ENCODE results near the gene LAMC1.

Gene LAMC1

DNA sequence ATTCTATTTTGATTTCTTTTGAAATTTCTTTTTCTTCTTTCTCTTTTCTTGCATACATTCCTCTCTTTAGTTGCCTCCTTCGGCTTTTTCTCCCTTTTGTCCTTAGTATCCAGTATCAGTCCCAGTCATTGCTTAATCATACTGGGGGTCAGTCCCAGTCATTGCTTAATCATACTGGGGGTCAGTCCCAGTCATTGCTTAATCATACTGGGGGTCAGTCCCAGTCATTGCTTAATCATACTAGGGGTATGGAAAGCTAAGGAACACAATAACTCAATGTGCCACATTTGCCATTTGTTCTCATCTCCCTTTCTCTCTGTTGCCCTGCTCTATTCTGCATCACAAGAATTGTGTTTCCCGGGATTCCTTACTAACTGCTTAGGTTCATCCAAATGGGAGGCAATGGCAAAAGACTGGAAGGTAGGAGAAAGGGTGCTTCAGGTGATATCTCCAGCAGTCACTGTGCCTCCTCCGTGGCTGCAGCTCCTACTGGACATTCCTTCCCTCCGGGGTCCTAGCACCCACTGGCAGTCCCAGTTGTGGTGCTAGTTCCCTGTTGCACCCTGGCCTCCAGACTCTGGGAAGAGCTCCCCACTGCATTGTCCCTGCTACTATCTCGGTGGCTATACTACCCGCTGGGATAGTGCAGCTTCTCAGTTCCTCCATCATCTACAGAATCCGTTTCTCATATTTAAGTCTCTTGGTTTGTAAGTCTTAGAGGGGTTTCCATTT lies 32.6 kb upstream of the LAMC1 start:
- H3K27ac ChIP-seq (ENCODE audit: low read depth, low read length) = no peak overlapping the region
- no peaks in the 10 kb centered on the region for H3K9me2 ChIP-seq (replicated peaks; ENCODE audit: insufficient read depth, low read length)
- H3K27me3 ChIP-seq (ENCODE audit: low read length) = no peaks in the 10 kb centered on the region; the same call in 1 of the 2 replicates
- no peaks in the 10 kb centered on the region for H3F3A ChIP-seq (ENCODE audit: insufficient read depth)
- H3K4me2 ChIP-seq (ENCODE audit: low read depth, low read length, poor library complexity, severe bottlenecking) = no peak overlapping the region
- H3K4me3 ChIP-seq (ENCODE audit: insufficient read depth, low read length, poor library complexity, severe bottlenecking) = no peak overlapping the region
- no peak overlapping the region for H3K9ac ChIP-seq (ENCODE audit: low read length)
- no peaks in the 10 kb centered on the region for H3K9me3 ChIP-seq (ENCODE audit: insufficient read depth, low read length)
- TF ChIP-seq, protein P1, sequence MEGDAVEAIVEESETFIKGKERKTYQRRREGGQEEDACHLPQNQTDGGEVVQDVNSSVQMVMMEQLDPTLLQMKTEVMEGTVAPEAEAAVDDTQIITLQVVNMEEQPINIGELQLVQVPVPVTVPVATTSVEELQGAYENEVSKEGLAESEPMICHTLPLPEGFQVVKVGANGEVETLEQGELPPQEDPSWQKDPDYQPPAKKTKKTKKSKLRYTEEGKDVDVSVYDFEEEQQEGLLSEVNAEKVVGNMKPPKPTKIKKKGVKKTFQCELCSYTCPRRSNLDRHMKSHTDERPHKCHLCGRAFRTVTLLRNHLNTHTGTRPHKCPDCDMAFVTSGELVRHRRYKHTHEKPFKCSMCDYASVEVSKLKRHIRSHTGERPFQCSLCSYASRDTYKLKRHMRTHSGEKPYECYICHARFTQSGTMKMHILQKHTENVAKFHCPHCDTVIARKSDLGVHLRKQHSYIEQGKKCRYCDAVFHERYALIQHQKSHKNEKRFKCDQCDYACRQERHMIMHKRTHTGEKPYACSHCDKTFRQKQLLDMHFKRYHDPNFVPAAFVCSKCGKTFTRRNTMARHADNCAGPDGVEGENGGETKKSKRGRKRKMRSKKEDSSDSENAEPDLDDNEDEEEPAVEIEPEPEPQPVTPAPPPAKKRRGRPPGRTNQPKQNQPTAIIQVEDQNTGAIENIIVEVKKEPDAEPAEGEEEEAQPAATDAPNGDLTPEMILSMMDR (IDR thresholded peaks at IDR 0.05; ENCODE audit: insufficient read depth, low read length, poor library complexity, severe bottlenecking) = no peak
- no peak for TF ChIP-seq EZH2phosphoT487 (conservative IDR thresholded peaks at IDR 0.05; ENCODE audit: low read length)
- no peaks in the 10 kb centered on the region for H3K79me2 ChIP-seq (ENCODE audit: insufficient read depth, low read length)
- H4K20me1 ChIP-seq (ENCODE audit: low read depth, low read length) = no peaks in the 10 kb centered on the region
- no peak overlapping the region for H2AFZ ChIP-seq (ENCODE audit: low read depth, low read length, severe bottlenecking)
- no peaks in the 10 kb centered on the region for H3K36me3 ChIP-seq (ENCODE audit: low read length)

- Histone ChIP-seq H2AFZ (ENCODE audit: low read depth, low read length, severe bottlenecking) (no peak overlapping the region), H3K4me3 (ENCODE audit: insufficient read depth, low read length, poor library complexity, severe bottlenecking) (no peak overlapping the region), H3K27me3 (ENCODE audit: low read length) (no peaks in the 10 kb centered on the region; the same call in 1 of the 2 replicates), H3K9me3 (ENCODE audit: insufficient read depth, low read length) (no peaks in the 10 kb centered on the region), H3K4me2 (ENCODE audit: low read depth, low read length, poor library complexity, severe bottlenecking) (no peak overlapping the region), H3K36me3 (ENCODE audit: low read length) (no peaks in the 10 kb centered on the region), H3K9ac (ENCODE audit: low read length) (no peak overlapping the region), H3K27ac (ENCODE audit: low read depth, low read length) (no peak overlapping the region), H4K20me1 (ENCODE audit: low read depth, low read length) (no peaks in the 10 kb centered on the region), H3K79me2 (ENCODE audit: insufficient read depth, low read length) (no peaks in the 10 kb centered on the region), H3F3A (ENCODE audit: insufficient read depth) (no peaks in the 10 kb centered on the region), H3K9me2 (replicated peaks; ENCODE audit: insufficient read depth, low read length) (no peaks in the 10 kb centered on the region)
- TF ChIP-seq, protein P1 (IDR thresholded peaks at IDR 0.05; ENCODE audit: insufficient read depth, low read length, poor library complexity, severe bottlenecking) = no peak
- TF ChIP-seq EZH2phosphoT487 (conservative IDR thresholded peaks at IDR 0.05; ENCODE audit: low read length) = no peak
Measured at GRCh38 chr1:182993746-182994145, 29.5 kb upstream of the LAMC1 start.

GRCh38 chr1:182995894-182996293 lies 27.3 kb upstream of the LAMC1 start:
- Histone ChIP-seq H3K9ac (ENCODE audit: low read length) (no peak overlapping the region), H3K9me3 (ENCODE audit: insufficient read depth, low read length) (no peaks in the 10 kb centered on the region), H2AFZ (ENCODE audit: low read depth, low read length, severe bottlenecking) (no peak overlapping the region), H3K4me3 (ENCODE audit: insufficient read depth, low read length, poor library complexity, severe bottlenecking) (no peak overlapping the region), H3K9me2 (replicated peaks; ENCODE audit: insufficient read depth, low read length) (no peaks in the 10 kb centered on the region), H3K36me3 (ENCODE audit: low read length) (no peaks in the 10 kb centered on the region), H3K79me2 (ENCODE audit: insufficient read depth, low read length) (no peaks in the 10 kb centered on the region), H4K20me1 (ENCODE audit: low read depth, low read length) (no peaks in the 10 kb centered on the region), H3K27me3 (ENCODE audit: low read length) (no peaks in the 10 kb centered on the region), H3K4me2 (ENCODE audit: low read depth, low read length, poor library complexity, severe bottlenecking) (no peak overlapping the region), H3F3A (ENCODE audit: insufficient read depth) (no peaks in the 10 kb centered on the region), H3K27ac (ENCODE audit: low read depth, low read length) (no peak overlapping the region)
- TF ChIP-seq EZH2phosphoT487 (conservative IDR thresholded peaks at IDR 0.05; ENCODE audit: low read length) = no peak
- TF ChIP-seq, protein P1 (IDR thresholded peaks at IDR 0.05; ENCODE audit: insufficient read depth, low read length, poor library complexity, severe bottlenecking) = no peak
